GM18868 (cell line): ENCODE results near the gene MAPRE2.

Experiments used
- ATAC-seq: cut with Tn5 transposase; IDR thresholded peaks from one replicate; pipeline ENCODE4 v1.9.1; 2021; ENCODE audit warnings: mild to moderate bottlenecking, moderate library complexity; ENCODE audit not compliant: unreplicated experiment

MAPRE2 gene

DNA sequence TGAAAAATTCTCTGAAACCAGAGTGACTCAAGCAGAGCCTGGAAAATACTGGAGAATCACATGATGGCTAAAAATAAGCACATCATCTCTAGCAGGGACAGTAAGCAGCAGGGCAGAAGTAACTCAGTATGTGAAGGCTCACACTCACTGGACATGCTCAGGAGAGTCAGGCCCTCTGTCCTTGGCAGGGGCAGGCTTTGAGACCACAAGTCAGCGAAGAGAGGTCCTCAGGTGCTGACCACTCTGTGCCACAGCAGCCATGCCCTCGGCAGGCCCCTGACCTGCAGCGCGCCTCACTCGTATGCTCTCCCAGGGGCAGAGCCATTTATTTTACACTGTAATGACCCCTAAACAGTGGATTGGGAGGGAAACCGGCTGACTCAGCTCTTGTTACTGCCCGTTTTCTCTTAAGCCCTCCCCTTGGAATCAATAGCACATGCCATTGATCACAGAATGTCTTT lies 76.8 kb downstream of the MAPRE2 start:
- no peak for ATAC-seq

DNA sequence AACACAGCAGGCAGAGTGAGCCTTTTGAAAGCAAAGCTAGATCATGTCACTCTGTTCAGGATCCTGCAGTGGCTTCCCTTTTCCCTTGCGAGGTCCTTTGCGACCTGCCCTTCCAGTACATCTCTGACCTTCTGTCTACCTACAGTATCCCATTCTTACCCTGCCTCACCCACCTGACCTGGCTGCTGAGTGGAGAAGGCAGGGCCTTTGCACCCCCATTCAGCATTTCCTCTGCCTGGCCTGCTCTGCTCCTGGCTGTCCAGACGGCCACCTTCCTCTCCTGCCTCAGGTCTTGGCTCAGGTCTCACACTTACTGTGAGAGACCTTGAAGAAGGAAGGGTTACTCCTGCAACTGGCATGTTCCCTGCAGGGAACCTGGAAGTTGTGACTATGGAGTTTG lies 77.4 kb downstream of the MAPRE2 start:
- ATAC-seq: no peak

DNA sequence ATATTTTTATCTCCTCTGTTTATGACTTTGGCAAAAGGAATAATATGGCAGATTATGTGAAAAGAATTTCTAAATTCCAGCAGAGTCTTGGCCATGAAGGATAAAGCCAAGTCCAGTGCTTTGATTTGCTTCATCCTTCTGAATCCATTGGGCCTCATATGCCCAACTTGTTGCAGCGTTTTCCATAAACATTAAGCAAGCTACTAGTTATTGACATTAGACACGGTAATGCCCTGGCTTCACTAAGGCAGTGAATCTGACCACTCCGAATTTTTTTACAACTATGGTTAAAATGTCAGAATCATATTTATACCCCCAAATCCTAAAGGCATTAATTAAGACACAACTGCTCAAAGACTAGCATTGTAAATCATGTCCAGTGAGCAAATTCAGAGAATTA lies 79.8 kb downstream of the MAPRE2 start:
- ATAC-seq: no peak

GRCh38 chr18:35121531-35121930 lies 80.3 kb downstream of the MAPRE2 start:
- ATAC-seq: no peak

DNA sequence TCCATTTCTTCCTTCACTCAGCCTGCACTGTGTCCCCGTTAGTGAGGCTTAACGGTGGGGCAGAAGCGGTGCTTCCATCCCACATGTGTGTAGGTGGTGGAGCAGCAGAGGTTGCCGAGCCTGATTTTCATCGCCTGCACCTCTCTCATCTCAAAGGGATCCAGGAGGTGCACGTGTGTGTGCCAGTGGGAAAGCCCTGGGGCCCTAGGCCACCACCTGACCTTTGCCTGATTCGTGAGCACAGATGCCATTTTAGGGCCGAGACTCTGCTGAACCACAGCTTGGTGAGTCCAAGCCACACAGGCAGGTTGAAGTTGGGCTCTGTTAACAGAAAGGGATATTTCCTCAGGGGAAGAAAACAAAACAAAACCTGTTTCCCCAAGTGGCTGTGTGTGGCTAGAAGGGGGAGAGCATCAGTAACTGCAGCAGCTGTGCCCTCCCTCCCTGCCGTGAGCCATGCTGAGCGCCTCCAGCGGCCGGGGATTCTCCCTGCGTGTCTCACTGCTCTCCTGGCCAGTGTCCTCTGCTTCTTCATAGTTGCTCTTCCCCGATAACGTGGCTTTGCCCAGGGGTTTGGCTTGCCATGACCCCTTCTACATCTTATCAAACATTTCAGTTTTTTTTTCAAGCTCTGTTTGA lies 81.5 kb downstream of the MAPRE2 start:
- ATAC-seq: peak; percentile 98

DNA sequence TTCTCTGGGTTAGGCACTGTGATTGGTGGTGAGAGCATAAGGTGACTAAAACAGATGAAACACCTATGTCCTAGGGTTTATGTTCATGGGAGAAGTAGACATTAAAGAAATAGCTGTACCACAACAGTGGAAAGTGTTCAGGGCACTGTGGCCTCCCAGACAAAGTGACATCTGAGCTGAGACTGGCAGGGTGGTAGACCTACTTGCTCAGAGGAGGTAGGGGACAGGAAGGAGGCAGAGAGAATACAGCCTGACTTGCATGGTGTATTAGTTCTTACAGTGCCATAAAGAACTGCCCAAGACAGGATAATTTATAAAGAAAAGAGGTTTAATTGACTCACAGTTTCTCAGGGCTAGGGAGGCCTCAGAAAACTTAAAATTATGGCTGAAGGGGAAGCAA lies 82.6 kb downstream of the MAPRE2 start:
- no peak for ATAC-seq

- no peak for ATAC-seq
Observed at GRCh38 chr18:35127201-35127600, 86.0 kb downstream of the MAPRE2 start.

DNA sequence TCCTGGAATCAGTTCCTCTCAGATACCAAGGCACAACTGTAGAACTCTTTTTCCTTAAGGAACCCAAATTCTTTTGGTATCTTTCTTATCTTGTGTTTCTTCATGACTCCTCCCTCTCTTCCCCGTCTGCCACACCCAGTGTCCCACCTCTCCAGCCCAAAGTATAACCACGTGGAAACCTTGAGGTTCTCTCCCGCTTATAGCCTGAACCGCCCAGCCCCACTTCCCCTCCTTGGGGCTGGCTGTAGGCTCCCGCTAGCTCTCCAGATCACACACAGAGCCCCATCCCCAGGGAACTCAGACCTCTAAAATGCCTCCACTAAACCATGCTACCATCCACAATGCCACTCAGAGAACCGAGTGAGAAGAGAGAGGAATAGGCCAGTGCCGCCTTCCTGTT lies 87.5 kb downstream of the MAPRE2 start:
- no peak for ATAC-seq

- ATAC-seq: no peak
Observed at GRCh38 chr18:35130236-35130635, 89.0 kb downstream of the MAPRE2 start.

- ATAC-seq: no peak
Observed at GRCh38 chr18:35131387-35132020, 90.3 kb downstream of the MAPRE2 start.

- ATAC-seq: no peak
Observed at GRCh38 chr18:35132021-35132902, 91.0 kb downstream of the MAPRE2 start.

GRCh38 chr18:35134190-35134730 lies 93.0 kb downstream of the MAPRE2 start:
- ATAC-seq: no peak

DNA sequence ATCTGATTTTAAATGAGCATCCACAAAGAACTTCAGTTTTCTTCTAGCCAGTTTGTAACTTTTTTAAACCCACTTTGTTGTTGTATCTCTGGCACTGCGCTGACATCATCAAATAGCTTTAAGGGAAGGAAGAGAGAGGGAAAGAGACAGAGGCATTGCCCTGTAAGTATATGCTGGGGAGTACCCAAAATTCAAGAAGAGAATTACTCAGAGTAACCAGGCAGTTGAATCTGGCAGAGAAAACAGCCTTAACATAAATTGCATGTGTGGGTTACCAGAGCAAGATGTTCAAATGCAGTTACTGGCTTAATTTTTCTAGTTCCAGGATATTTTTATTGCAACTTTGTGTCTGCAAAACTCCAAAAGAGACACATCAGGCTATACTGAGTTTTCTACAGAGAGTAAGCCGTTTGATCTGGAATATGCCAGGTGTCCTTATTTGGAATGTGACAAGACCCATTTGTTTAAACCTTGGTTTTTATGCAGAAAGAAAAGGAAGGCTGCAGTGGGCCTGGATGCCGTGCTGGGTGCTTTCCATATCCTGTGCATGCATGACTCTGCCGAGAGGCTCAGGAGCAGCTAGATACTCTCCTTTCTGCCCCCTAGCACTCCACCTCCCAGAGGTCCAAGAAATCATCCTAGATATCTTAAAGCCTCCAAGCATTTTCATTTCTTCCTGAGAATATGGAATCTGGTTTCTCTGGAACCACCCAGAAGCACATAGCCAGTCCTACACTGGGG lies 93.7 kb downstream of the MAPRE2 start:
- ATAC-seq: no peak

DNA sequence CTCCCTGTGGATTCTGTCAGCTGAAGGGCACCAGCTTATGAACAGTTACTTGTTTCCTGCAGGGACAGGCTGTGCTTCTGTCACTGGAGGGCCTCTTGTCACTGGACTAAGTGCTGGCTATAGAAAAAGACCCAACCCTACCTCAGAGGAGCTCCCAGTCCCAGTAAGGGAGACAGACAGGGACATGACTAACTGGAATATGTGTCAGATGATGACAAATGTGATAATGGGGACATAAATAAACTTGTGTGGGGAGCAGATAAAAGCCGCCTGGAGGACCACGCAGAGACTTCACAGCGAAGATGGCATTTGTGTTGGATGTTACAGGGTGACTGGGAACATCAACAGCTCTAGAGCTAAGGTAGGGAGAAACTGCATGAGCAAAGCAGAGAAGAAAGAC lies 95.0 kb downstream of the MAPRE2 start:
- no peak for ATAC-seq

DNA sequence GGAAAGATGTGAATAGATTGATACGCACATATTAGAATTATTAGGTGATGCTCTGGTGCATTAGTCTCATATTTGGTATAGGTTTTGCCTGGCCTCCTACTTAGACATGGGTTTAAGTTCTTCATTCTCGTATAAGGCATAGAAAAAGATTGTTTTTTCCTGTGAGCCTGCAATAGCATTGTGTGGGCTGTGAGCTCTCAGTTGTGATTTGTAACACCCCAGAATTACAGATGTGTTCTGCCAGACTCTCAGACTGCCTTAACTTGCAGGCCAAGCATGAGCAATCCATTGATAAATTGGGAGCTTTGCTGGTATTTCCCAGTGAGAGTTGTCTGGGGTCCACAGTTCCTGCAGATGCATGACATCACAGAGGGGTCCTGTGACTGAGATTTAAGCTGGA lies 95.7 kb downstream of the MAPRE2 start:
- ATAC-seq: no peak

DNA sequence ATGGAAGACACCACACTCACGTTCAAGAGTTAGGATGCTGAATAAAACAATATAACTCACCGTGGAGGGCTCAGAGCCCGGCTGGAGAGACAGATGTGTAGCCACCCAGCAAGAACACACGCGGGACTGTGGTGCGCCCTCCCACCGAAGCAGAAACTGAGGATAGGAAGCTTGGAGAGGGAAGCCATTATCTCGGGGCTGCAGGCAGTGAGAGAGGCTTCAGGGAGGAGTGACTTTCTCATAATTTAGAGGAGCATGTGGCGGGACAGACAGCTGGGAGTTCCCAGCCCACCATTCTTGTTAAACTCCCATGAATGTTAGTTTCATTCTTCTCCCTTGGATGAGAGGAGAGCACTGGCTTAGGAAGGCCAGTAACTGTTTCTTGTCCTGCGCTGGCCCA lies 96.4 kb downstream of the MAPRE2 start:
- no peak for ATAC-seq

DNA sequence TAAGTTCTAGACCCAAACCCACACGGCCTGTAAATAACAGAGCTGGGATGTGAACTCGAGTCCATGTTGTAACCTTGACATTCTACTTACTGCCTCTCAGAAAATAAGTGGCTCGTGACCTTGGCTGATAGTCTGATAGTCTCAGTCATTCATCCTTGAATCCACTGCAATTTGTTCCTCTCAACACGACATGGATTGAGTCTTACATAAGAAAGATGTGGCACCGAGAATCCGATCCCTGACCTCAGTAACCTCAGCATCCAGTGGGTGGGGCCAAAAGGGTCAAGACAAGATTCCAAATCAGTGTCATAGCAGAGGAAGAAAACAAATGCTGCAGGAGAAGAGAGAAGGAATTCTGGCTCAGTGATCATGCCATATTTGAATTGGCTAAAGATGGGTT lies 97.6 kb downstream of the MAPRE2 start:
- ATAC-seq: no peak

DNA sequence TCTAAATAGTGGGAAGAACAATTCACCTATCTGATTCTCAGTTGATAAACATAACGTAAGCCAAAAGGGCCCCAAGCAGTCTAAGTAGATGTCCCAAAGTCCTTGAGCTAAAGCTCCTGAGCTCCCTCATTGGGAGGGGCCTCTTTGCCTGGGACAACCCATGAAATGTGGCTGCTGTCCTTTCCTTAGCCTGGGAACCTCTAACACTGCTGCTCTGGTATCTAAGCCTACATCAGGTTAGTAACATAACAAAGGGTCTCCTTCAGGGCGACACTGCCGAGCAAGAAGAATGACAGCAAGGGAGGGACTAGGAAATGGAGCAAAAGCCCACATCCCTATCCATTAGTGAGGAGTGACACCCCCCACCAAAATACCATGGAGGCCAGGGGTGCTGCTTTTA lies 98.3 kb downstream of the MAPRE2 start:
- ATAC-seq: no peak

- peak; percentile 43 for ATAC-seq
Observed at GRCh38 chr18:35141077-35141476, 99.9 kb downstream of the MAPRE2 start.

- ATAC-seq: peak; percentile 55
Observed at GRCh38 chr18:35141567-35142274, 100.5 kb downstream of the MAPRE2 start.
